PC-9 (cell line): Measurements from ENCODE around the gene GPC5.

Experiments used
- EZH2 ChIP-seq: fragments of 200-600 bp; sonication (generic); IDR thresholded peaks from 2 replicates; pipeline ENCODE4 v1.8.0; 2017; ENCODE audit warnings: antibody characterized with exemption, low read depth
- TF ChIP-seq, protein P1 (sequence below): fragments of 200-600 bp; sonication (generic); conservative IDR thresholded peaks from 2 replicates; pipeline ENCODE4 v1.6.1; 2017; ENCODE audit warnings: mixed run types, antibody characterized with exemption, mild to moderate bottlenecking, moderate library complexity

DNA sequence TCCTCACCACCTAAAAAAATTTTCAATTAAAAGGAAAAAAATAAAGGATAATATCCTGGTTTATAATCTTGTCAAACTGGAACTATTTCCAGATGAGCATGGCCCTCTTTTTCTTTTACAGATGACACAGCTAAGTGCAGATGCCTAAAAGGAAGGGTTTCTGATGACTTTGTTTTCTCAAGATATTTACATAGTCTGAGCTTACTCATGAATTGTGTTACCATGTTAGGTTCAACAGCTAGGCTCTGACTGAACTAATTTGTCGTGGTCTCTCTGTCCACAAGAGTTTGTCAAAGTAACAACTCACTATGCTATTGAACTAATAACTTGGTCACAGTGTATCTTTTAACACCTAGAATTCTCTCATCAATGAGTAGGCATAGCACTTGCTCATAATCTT lies 780.8 kb downstream of the GPC5 start:
- TF ChIP-seq, protein P1, sequence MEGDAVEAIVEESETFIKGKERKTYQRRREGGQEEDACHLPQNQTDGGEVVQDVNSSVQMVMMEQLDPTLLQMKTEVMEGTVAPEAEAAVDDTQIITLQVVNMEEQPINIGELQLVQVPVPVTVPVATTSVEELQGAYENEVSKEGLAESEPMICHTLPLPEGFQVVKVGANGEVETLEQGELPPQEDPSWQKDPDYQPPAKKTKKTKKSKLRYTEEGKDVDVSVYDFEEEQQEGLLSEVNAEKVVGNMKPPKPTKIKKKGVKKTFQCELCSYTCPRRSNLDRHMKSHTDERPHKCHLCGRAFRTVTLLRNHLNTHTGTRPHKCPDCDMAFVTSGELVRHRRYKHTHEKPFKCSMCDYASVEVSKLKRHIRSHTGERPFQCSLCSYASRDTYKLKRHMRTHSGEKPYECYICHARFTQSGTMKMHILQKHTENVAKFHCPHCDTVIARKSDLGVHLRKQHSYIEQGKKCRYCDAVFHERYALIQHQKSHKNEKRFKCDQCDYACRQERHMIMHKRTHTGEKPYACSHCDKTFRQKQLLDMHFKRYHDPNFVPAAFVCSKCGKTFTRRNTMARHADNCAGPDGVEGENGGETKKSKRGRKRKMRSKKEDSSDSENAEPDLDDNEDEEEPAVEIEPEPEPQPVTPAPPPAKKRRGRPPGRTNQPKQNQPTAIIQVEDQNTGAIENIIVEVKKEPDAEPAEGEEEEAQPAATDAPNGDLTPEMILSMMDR, result no peak
- TF ChIP-seq EZH2, result no peak
